Neural progenitor cell (in vitro differentiated cells): Measurements from ENCODE around the gene FHL3.

ENCODE experiments used
- CTCF ChIP-seq: fragments of 200-600 bp; sonication (generic); IDR thresholded peaks from 2 replicates; pipeline ENCODE4 v1.5.1; 2017; ENCODE audit warnings: antibody characterized with exemption, mild to moderate bottlenecking
- EZH2 ChIP-seq: fragments of 200-600 bp; sonication (generic); IDR thresholded peaks from 2 replicates; pipeline ENCODE4 v1.6.1; 2017; ENCODE audit warnings: antibody characterized with exemption, mild to moderate bottlenecking, moderate library complexity

- TF ChIP-seq CTCF = no peak
- TF ChIP-seq EZH2 = no peak
Measured at GRCh38 chr1:38005195-38006007, at the start of gene FHL3.
